ENCODE data around the gene FBXW7. TPM values are rescaled to one million over a fixed set of nuclear protein-coding genes. Genes with fewer than 3 reads are reported as not detected.

Gene FBXW7
- total RNA-seq, 2 experiments from 2014 or later = 128 to 140 TPM

GRCh38 chr4:152522754-152523153 is 13.1 kb downstream of the FBXW7 start:
- ChIA-PET CTCF (interaction anchor here (2.4 kb wide), 1 partner anchor 22 kb away, joined by 6 read pairs; no protein-coding TSS in a partner anchor), POLR2A (interaction anchor here (7.0 kb wide), 1 partner anchor 13 kb away, joined by 41 read pairs; the partner anchor contains the start of gene FBXW7)
- ATAC-seq (ENCODE audit: poor library complexity) (no peak), DNase-seq (no peak)
- peaks cover 43% of the 10 kb centered on the region for H3K36me3 Mint-ChIP-seq (ENCODE audit: low read depth)
- no peaks in the 10 kb centered on the region for H3K9me3 Mint-ChIP-seq
- no peaks in the 10 kb centered on the region for H3K9me3 ChIP-seq (ENCODE audit: control insufficient read depth in 1 of 2, insufficient read depth in 1 of 2, low read length in 2 of 2)
- no peaks in the 10 kb centered on the region for H3K27me3 ChIP-seq (ENCODE audit: control insufficient read depth in 1 of 2, insufficient read depth in 2 of 2, low read length in 2 of 2)
- H3K27ac ChIP-seq (ENCODE audit: low read depth in 1 of 2, low read length in 2 of 2) = no peak overlapping the region
- peaks cover 71% of the 10 kb centered on the region for H3K4me1 Mint-ChIP-seq (ENCODE audit: low read depth)
- intact Hi-C loops (cut with DNase I, micrococcal nuclease) = no loop called here
- H3K4me1 ChIP-seq (ENCODE audit: insufficient read depth, low read length) = peaks cover 2% of the 10 kb centered on the region
- no peak for TF ChIP-seq CTCF (IDR thresholded peaks at IDR 0.05)
- no peak overlapping the region for H3K4me3 ChIP-seq (ENCODE audit: low read length)
- H3K4me3 Mint-ChIP-seq = no peak overlapping the region
- H3K27me3 Mint-ChIP-seq = no peaks in the 10 kb centered on the region
- H3K27ac Mint-ChIP-seq = no peak overlapping the region
- H3K36me3 ChIP-seq (ENCODE audit: insufficient read depth, low read length) = peaks cover 5% of the 10 kb centered on the region

GRCh38 chr4:152522245-152522644 is 13.6 kb downstream of the FBXW7 start:
- Histone ChIP-seq H3K9me3 (ENCODE audit: control insufficient read depth in 1 of 2, insufficient read depth in 1 of 2, low read length in 2 of 2) (no peaks in the 10 kb centered on the region), H3K27me3 (ENCODE audit: control insufficient read depth in 1 of 2, insufficient read depth in 2 of 2, low read length in 2 of 2) (no peaks in the 10 kb centered on the region), H3K4me3 (ENCODE audit: low read length) (no peak overlapping the region), H3K27ac (ENCODE audit: low read depth in 1 of 2, low read length in 2 of 2) (no peak overlapping the region), H3K4me1 (ENCODE audit: insufficient read depth, low read length) (peaks cover 2% of the 10 kb centered on the region), H3K36me3 (ENCODE audit: insufficient read depth, low read length) (peaks cover 5% of the 10 kb centered on the region)
- no peak for TF ChIP-seq CTCF (IDR thresholded peaks at IDR 0.05)
- Mint-ChIP-seq H3K4me3 (no peak overlapping the region), H3K9me3 (no peaks in the 10 kb centered on the region), H3K27me3 (no peaks in the 10 kb centered on the region), H3K4me1 (ENCODE audit: low read depth) (peaks cover 70% of the 10 kb centered on the region), H3K36me3 (ENCODE audit: low read depth) (peaks cover 39% of the 10 kb centered on the region), H3K27ac (no peak overlapping the region)
- no peak for ATAC-seq (ENCODE audit: poor library complexity)
- ChIA-PET POLR2A (interaction anchor here (0.7 to 7.0 kb wide), 2 partner anchors 8 to 14 kb away, joined by 4 to 41 read pairs; partner anchors contain the start of gene FBXW7), CTCF (interaction anchor here (0.7 to 1.3 kb wide), 3 partner anchors 8 to 772 kb away, joined by 3 read pairs; no protein-coding TSS in a partner anchor)
- intact Hi-C loops (cut with DNase I, micrococcal nuclease) = no loop called here
- DNase-seq = no peak

- Mint-ChIP-seq H3K4me1 (ENCODE audit: low read depth) (peaks cover 66% of the 10 kb centered on the region), H3K27me3 (no peaks in the 10 kb centered on the region), H3K4me3 (no peak overlapping the region), H3K27ac (no peak overlapping the region), H3K36me3 (ENCODE audit: low read depth) (peaks cover 39% of the 10 kb centered on the region), H3K9me3 (no peaks in the 10 kb centered on the region)
- ChIA-PET POLR2A (interaction anchor here (2.3 kb wide), 1 partner anchor 19 kb away, joined by 8 read pairs; the partner anchor contains the start of gene FBXW7), CTCF (interaction anchor here (0.6 to 1.2 kb wide), 2 partner anchors 8 to 437 kb away, joined by 3 read pairs; no protein-coding TSS in a partner anchor)
- no peak for TF ChIP-seq CTCF (IDR thresholded peaks at IDR 0.05)
- Histone ChIP-seq H3K36me3 (ENCODE audit: insufficient read depth, low read length) (no peaks in the 10 kb centered on the region), H3K27me3 (ENCODE audit: control insufficient read depth in 1 of 2, insufficient read depth in 2 of 2, low read length in 2 of 2) (no peaks in the 10 kb centered on the region), H3K4me1 (ENCODE audit: insufficient read depth, low read length) (peaks cover 12% of the 10 kb centered on the region), H3K9me3 (ENCODE audit: control insufficient read depth in 1 of 2, insufficient read depth in 1 of 2, low read length in 2 of 2) (no peaks in the 10 kb centered on the region), H3K27ac (ENCODE audit: low read depth in 1 of 2, low read length in 2 of 2) (no peak overlapping the region), H3K4me3 (ENCODE audit: low read length) (no peak overlapping the region)
- intact Hi-C loops (cut with DNase I, micrococcal nuclease) = no loop called here
- no peak for DNase-seq
- no peak for ATAC-seq (ENCODE audit: poor library complexity)
Observed at GRCh38 chr4:152516156-152516555, 19.7 kb downstream of the FBXW7 start.

Measured in CD4-positive, alpha-beta T cell (primary cell).